ENCODE results near the gene SNAP47.

Gene SNAP47

GRCh38 chr1:227732586-227733308, 2.5 kb upstream of the SNAP47 start:
- DNase-seq, result no peak

DNA sequence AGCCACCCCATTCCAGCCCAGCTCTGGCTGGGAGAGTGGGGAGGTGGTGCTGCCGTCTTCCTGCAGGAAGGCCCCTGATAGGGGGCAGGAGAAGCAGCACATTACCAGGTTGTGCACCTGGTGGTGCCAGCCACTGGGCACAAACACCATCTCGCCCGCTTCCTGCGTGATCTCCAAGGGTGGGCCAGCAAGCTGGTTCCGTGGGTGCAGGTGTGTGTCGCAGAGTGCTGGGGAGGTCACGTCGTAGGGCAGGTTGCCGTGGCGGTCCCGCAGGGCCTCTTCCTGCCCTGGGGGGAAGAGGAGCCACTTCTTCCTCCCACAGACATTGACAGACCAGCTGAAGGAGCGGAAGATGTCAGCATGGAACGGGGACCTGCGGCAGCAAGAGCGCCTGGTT, 1.9 kb upstream of the SNAP47 start:
- no peak for DNase-seq

DNA sequence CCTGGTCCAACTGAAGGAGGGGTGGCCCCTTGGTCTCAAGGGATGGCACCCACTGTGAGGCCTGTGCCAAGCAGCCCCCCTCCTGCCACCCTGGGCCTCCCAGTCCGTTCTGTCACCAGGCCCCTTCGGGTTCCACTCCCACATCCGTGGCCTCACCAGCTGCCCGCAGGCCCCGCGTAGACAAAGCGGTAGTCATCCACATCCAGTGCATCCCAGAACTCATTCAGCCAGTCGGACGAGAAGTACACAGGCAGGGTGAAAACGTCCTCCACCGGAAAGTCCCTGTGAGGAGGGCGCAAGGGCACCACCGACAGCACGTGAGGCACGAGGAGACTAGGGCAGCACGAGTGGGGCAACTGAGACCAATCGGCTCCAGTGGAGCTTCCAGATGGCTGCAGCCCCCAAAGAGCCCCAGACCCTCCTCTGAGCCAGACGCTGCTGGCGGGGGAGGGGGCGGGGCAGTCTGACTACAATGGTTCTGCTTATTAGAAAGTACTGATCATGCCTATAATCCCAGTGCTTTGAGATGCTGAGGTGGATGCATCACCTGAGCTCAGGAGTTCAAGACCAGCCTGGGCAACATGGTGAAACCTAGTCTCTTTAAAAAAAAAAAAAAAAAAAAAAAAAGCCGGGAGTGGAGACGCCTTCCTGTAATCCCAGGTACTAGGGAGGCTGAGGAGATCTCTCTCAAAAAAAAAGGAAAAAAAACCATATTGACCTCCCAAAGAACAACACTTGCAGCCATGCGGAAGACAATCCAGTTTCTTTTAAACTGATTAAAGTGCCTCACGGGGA, 1.3 kb upstream of the SNAP47 start:
- no peak for DNase-seq

DNA sequence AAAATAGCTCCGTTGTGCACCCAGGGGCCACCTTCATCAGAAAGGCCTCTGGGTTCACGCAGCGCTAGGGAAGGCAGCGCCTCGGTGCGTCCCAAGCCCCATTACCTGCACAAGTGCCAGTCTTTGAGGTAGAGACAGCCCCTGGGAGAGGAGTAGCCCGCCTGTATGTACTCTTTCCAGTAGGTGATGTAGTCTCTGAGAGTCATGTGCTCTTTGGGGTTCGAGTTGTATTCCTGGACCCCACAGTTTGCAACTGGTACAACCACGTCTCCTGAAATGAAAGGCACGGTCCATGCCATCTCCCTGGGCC, 734 bp upstream of the SNAP47 start:
- DNase-seq, result no peak

- DNase-seq, result peak in 1 of 3 donors; percentile 17
Observed at GRCh38 chr1:227735539-227736285, 477 bp downstream of the SNAP47 start.

DNA sequence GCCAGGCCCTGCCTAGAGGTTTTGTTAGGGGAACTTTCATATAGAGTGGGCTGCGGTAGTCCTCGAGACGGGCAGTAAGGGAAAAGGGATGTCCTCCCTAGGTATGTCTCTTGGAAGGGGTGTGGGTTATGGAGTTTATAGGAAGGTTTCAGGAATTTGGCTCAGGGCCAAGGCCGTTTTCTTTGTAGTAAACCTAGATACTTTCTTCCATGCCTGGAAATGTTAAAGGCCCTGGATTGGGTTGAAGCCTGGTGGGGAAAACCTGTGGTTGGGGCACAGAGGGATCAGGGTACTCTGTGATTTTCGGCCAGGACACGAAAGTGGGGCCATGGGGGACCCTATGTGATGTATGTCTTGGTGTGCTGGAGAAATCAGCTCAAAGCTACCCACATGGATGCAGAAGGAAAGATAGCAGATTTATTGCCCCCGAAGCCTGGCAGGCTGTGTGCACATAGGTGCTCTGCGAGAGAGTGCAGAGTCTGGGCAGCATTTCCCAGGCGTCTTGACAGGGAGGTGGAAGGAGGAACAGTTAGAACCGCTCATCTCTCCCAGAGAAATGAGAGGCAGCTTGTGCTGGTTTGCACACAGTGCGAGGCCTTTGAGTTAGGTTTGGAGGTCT, 1.7 kb downstream of the SNAP47 start:
- DNase-seq, result peak in 1 of 3 donors; percentile 17

- DNase-seq, result peak in 1 of 3 donors; percentile 5
Observed at GRCh38 chr1:227738820-227739219, 3.6 kb downstream of the SNAP47 start.

GRCh38 chr1:227739636-227740035, 4.4 kb downstream of the SNAP47 start:
- peak in 1 of 3 donors; percentile 10 for DNase-seq

GRCh38 chr1:227740401-227740960, 5.2 kb downstream of the SNAP47 start:
- DNase-seq, result no peak

DNA sequence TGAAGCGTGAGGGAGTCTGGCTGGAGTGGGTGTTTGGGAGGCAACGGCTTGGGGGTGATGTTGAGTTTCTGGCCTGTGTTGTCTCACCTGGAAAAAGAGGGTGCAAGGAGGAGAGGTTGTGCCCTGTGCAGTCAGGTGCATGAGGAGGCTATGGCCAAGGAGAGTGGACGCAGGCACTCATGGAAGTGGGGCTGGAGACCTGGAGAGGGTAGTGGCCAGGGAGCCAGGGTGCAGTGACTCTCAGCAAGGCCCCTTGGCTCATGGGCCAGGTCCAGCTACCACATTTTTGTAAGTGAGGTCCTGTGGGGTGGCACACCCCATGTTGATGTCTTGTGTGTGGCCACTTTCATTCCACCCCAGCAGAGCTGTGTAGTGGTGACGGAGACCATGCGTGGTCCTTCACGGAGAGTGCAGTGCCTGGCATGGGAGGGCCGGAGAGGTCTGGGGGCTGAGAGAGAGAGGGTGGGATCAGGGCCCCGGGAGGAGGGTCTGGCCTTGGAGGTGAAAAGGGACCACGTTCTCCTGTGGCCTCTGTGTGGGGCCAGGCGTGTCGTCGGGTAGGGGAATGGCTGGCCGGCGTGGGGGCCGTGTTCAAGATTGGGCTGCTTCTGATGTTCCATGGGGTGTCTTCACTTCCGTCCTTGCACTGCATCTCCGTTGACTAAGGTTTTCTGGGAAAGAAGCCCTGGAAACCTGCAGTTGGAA, 6.1 kb downstream of the SNAP47 start:
- DNase-seq, result no peak

GRCh38 chr1:227742738-227743715, 7.8 kb downstream of the SNAP47 start:
- no peak for DNase-seq

DNA sequence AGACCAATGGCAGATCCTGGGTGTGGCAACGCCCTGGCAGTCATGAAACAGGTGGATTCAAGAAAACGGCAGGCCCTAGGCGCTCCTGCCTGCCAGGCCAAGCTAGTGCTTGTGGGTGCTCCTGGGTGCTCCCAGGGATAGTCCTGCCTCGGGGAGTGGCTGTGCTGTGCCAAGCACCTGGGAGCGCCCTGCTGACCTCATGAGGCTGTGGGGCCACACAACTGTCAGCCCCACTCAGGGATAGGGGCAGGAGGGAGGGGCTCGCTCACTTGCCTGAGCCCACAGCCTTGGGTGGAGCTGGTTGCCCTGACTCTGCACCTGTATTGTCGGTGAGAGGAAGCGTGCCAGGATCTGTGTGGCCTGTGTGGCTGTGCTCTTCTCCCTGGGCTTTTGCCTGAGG, 9.4 kb downstream of the SNAP47 start:
- DNase-seq, result no peak

DNA sequence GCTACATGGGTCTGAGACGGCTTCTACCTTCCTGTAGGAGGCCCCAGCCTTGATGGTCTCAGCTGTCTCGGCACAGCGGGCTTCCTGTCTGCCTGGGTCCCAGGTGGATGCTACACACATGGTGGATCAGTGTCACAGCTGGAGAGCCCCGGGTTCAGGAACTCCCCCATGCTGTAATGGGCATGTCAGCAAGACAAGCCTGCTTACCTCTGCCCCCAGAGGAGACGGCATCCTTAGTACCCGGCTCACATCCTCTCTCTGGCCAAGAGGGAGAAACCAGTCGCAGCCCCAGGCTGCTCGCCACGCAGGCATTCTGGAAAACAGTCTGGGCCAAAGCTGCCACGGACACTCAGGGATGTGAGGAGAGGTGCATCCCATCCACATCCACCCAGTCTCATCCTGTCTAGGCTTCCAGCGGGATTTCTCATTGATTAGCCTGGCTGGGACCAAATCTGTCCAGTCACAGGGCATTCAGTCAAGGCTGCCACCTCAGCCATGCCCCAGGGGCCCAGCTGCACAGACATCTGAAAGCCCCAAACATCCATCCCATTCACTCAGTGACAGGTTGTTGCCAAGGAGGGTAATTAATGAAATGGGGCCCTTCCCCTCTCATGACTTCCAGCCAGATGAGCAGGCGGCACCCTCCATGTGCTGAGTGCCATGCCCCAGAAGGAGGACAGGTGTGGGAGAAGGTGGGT, 10.5 kb downstream of the SNAP47 start:
- DNase-seq, result no peak

- DNase-seq, result no peak
Observed at GRCh38 chr1:227746676-227747075, 11.4 kb downstream of the SNAP47 start.

GRCh38 chr1:227747382-227747781, 12.1 kb downstream of the SNAP47 start:
- no peak for DNase-seq

GRCh38 chr1:227747948-227748495, 12.8 kb downstream of the SNAP47 start:
- no peak for DNase-seq

DNA sequence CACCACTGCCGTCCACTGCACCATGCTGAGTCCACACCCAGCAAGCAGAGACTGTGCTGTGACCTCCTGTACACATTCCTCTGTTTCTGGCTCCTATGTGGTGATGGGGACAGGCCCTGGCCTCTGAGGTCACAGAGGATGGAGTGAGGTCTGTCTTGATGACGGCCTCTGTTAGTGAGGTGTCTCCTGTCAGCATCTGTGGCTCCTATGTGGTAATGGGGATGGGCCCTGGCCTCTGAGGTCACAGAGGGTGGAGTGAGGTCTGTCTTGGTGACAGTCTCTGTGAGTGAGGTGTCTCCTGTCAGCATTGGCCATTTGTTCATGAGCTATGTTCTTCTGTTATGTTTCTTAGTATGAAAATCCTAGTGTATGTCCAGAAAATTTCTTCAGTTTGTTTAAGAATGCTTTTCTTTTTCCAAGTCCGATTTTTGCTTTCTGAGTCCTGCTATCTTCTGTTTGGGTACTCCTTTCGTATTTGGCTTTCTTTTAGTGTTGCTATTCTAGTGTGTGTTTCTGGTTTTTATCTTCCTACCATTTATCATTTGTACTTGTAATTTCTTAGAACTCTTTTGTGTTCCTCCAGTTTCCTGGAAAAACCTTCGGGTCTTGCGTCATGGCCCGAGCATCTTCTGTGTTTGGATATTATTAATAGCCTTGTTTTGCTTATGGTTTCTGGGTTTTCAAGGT, 13.4 kb downstream of the SNAP47 start:
- no peak for DNase-seq

GRCh38 chr1:227749225-227749624, 14.0 kb downstream of the SNAP47 start:
- no peak for DNase-seq

DNA sequence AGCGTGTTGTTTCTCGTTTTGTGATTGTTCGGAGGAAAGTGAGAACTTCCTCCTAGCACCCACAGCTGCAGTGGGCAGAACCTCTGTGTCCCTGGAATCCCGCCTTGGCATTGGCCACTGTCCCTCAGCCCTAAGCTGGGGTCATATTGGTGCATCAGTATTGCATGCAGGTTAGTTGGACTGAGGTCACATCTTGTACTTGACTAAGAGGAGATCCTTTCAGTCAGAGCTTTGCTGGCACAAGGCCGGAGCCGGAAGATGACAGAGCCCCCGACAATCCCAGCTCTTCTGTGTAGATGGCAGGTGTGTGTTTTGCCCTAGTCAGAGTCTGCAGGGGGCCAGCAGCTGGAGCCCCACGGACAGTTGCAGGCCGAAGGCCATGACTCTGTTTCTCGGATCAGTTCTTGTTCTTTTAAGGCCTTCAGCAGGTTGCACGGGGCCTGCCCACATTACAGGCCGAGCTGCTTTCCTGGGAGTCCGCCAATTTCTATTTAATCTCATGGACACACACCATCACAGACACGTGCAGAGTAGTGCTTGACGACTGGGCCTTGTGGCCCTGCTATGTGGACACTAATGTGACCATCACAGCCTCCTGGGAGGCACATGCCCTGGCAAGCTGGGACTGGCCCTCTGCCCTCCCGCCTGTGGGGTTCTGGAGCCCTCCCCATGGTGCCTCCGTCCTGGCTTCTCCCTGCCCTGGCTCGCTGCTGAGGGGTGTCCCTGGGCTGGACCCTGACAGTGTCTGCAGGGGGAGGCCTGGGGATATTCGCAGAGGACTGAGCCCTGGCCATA, 14.9 kb downstream of the SNAP47 start:
- no peak for DNase-seq
